Measurements from ENCODE around the gene TSPAN8. TPM values are rescaled to one million over a fixed set of nuclear protein-coding genes. Genes with fewer than 3 reads are reported as not detected.

Gene TSPAN8
- 0.25 TPM in 1 of 2 replicates, not detected in the other for total RNA-seq

DNA sequence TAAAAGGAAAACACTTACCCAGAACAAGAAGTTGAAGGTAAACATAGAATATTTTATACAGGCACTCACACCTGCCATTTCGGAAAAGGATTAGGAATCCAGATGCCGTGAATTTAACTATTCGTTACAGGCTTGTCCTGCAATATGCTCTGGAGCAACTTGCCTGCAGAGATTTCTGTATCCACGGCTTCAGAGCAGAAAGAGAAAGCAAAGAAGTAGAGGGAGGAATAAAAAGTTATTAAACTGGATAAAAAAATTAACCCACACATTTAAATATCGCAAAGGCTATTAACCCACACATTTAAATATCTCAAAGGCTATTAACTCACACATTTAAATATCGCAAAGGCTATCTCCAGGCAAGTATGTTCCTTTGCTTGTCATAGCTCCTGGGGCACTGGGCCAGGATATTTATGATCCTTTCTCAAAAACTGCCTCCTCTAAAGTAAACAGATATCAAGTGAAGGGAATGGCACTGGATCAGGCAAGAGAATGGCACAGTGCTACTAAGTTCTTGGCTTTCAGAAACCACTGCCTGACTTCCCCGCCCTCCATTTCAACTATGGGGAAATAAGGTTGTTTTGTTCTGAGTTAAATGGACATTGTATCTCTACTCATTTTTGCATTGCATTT lies at the start of gene TSPAN8:
TSS of gene TSPAN8 (minus strand) at position 399 of the 633 bp plus-strand sequence. CDS start at position 78, 321 bp downstream.

Other genes starting within 250 kb of the TSPAN8 start
- 1.00 and 2.2 TPM in 2 replicates for gene PTPRR, start 237.3 kb downstream of the TSPAN8 start, total RNA-seq